Astrocyte of the spinal cord (primary cell): ENCODE results near the gene TAF11L5.
"Not testable (repeated sequence)": the region's sequence is repeated elsewhere in the genome, so short reads cannot be mapped to it uniquely, and the experiment has no call there.

Source experiments
- DNase-seq: peaks from one replicate; pipeline ENCODE4 v3.0.0; 2011; ENCODE audit warnings: low read depth, low spot score
- H3K4me3 ChIP-seq: 2 replicates; pipeline ENCODE4 v1.5.1; 2011; ENCODE audit warnings: low read depth, mild to moderate bottlenecking, low read length, moderate library complexity
- CTCF ChIP-seq: IDR thresholded peaks from 2 replicates; pipeline ENCODE4 v1.5.1; 2012; ENCODE audit warnings: low read depth, mild to moderate bottlenecking, low read length, inconsistent platforms
- in situ Hi-C: cut with HindIII; loops from 2 replicates; pipeline ENCODE4 v1.10.0; 2017; ENCODE audit warnings: low sequenced_read_pairs

Gene TAF11L5

GRCh38 chr5:17524935-17525334 is at the start of gene TAF11L5:
Gene TAF11L5 (plus strand): TSS chr5:17525235.
- in situ Hi-C loops, DNase-seq, H3K4me3 ChIP-seq: not testable (repeated sequence)

- H3K4me3 ChIP-seq, result no peak overlapping the region
- DNase-seq, result no peak
- in situ Hi-C loops, result no loop called here
- no peak for TF ChIP-seq CTCF
These were observed 48.0 kb upstream of the TAF11L5 start for GRCh38 chr5:17477043-17477442.

- DNase-seq, result no peak
- in situ Hi-C loops, result no loop called here
- no peak for TF ChIP-seq CTCF
- no peak overlapping the region for H3K4me3 ChIP-seq
These were observed 47.3 kb upstream of the TAF11L5 start for GRCh38 chr5:17477573-17478265.

GRCh38 chr5:17481378-17481777 is 43.7 kb upstream of the TAF11L5 start:
- no peak for DNase-seq
- no peak for TF ChIP-seq CTCF
- in situ Hi-C loops, result no loop called here
- H3K4me3 ChIP-seq, result no peak overlapping the region

GRCh38 chr5:17482790-17483189 is 42.2 kb upstream of the TAF11L5 start:
- no peak for DNase-seq
- no peak overlapping the region for H3K4me3 ChIP-seq
- TF ChIP-seq CTCF, result no peak
- in situ Hi-C loops, result no loop called here

- H3K4me3 ChIP-seq, in situ Hi-C loops, DNase-seq: not testable (repeated sequence)
These were observed 38.4 kb upstream of the TAF11L5 start for GRCh38 chr5:17486464-17487173.

GRCh38 chr5:17487174-17487512 is 37.9 kb upstream of the TAF11L5 start:
- no peak for TF ChIP-seq CTCF
- no peak for DNase-seq
- no peak overlapping the region for H3K4me3 ChIP-seq
- in situ Hi-C loops, result no loop called here

- H3K4me3 ChIP-seq, in situ Hi-C loops, DNase-seq: not testable (repeated sequence)
These were observed 33.8 kb upstream of the TAF11L5 start for GRCh38 chr5:17491257-17491656.
